Esophagus mucosa (tissue), 1 donor: ENCODE data around the gene MFN1. TPM values are rescaled to one million over a fixed set of nuclear protein-coding genes. Genes with fewer than 3 reads are reported as not detected.

Experiments used
- ATAC-seq: fragments of 200-7000 bp; cut with Tn5 transposase; one replicate; pipeline ENCODE4 v1.9.1; 2020
- total RNA-seq: library from RNA; stranded (reverse); gene quantifications from one replicate; pipeline ENCODE4 v1.2.4, GENCODE V29; 2023
- donor health status: DM: yes; HTN: yes; CAD: no.

Gene MFN1
- total RNA-seq, 1 donor from 2014 or later: 42.0 TPM

- ATAC-seq: no peak
Measured at GRCh38 chr3:179432021-179432420, 84.5 kb downstream of the MFN1 start.

GRCh38 chr3:179432451-179432850 is 84.9 kb downstream of the MFN1 start:
- no peak for ATAC-seq

GRCh38 chr3:179436517-179436916 is 89.0 kb downstream of the MFN1 start:
- no peak for ATAC-seq

GRCh38 chr3:179438841-179439240 is 91.3 kb downstream of the MFN1 start:
- ATAC-seq: peak; percentile 42

Other genes starting within 250 kb of the MFN1 start
- gene PIK3CA, start 199.4 kb upstream of the MFN1 start, total RNA-seq: 12.5 TPM
- gene KCNMB3, start 96.6 kb upstream of the MFN1 start, total RNA-seq: 0.68 TPM
- gene ZNF639, start 24.7 kb upstream of the MFN1 start, total RNA-seq: 14.1 TPM
- gene GNB4, start 103.8 kb downstream of the MFN1 start, total RNA-seq: 13.2 TPM
- gene ACTL6A, start 215.2 kb downstream of the MFN1 start, total RNA-seq: 36.4 TPM